ENCODE data around the gene PML.

The PML gene

GRCh38 chr15:74008901-74009300 is 14.4 kb downstream of the PML start:
- in situ Hi-C loops (cut with HindIII; ENCODE audit: low pct_unique_long_range_greater_than_20kb, low sequenced_read_pairs) = no loop called here
- TF ChIP-seq JUND (IDR thresholded peaks at IDR 0.05; ENCODE audit: low read depth) = no peak
- no peak for DNase-seq (ENCODE audit: low read depth in 1 of 2, low spot score in 1 of 2)

- in situ Hi-C loops (cut with HindIII; ENCODE audit: low pct_unique_long_range_greater_than_20kb, low sequenced_read_pairs) = no loop called here
- TF ChIP-seq JUND (IDR thresholded peaks at IDR 0.05; ENCODE audit: low read depth) = no peak
- no peak for DNase-seq (ENCODE audit: low read depth in 1 of 2, low spot score in 1 of 2)
Observed at GRCh38 chr15:74010929-74011540, 16.5 kb downstream of the PML start.

- DNase-seq (ENCODE audit: low read depth in 1 of 2, low spot score in 1 of 2) = no peak
- TF ChIP-seq JUND (IDR thresholded peaks at IDR 0.05; ENCODE audit: low read depth) = no peak
- in situ Hi-C loops (cut with HindIII; ENCODE audit: low pct_unique_long_range_greater_than_20kb, low sequenced_read_pairs) = no loop called here
Observed at GRCh38 chr15:74011610-74012009, 17.1 kb downstream of the PML start.

- in situ Hi-C loops (cut with HindIII; ENCODE audit: low pct_unique_long_range_greater_than_20kb, low sequenced_read_pairs) = no loop called here
- no peak for DNase-seq (ENCODE audit: low read depth in 1 of 2, low spot score in 1 of 2)
- TF ChIP-seq JUND (IDR thresholded peaks at IDR 0.05; ENCODE audit: low read depth) = no peak
Observed at GRCh38 chr15:74013374-74013894, 18.9 kb downstream of the PML start.

GRCh38 chr15:74019734-74020133 is 25.2 kb downstream of the PML start:
- no peak for TF ChIP-seq JUND (IDR thresholded peaks at IDR 0.05; ENCODE audit: low read depth)
- no peak for DNase-seq (ENCODE audit: low read depth in 1 of 2, low spot score in 1 of 2)
- in situ Hi-C loops (cut with HindIII; ENCODE audit: low pct_unique_long_range_greater_than_20kb, low sequenced_read_pairs) = no loop called here

- in situ Hi-C loops (cut with HindIII; ENCODE audit: low pct_unique_long_range_greater_than_20kb, low sequenced_read_pairs) = no loop called here
- DNase-seq (ENCODE audit: low read depth in 1 of 2, low spot score in 1 of 2) = no peak
- TF ChIP-seq JUND (IDR thresholded peaks at IDR 0.05; ENCODE audit: low read depth) = no peak
Observed at GRCh38 chr15:74022706-74023470, 28.4 kb downstream of the PML start.

- no peak for TF ChIP-seq JUND (IDR thresholded peaks at IDR 0.05; ENCODE audit: low read depth)
- in situ Hi-C loops (cut with HindIII; ENCODE audit: low pct_unique_long_range_greater_than_20kb, low sequenced_read_pairs) = no loop called here
- peak in 1 of 2 experiments; percentile 11 for DNase-seq (ENCODE audit: low read depth in 1 of 2, low spot score in 1 of 2)
Observed at GRCh38 chr15:74024687-74025086, 30.2 kb downstream of the PML start.

GRCh38 chr15:74025436-74025835 is 30.9 kb downstream of the PML start:
- in situ Hi-C loops (cut with HindIII; ENCODE audit: low pct_unique_long_range_greater_than_20kb, low sequenced_read_pairs) = no loop called here
- DNase-seq (ENCODE audit: low read depth in 1 of 2, low spot score in 1 of 2) = no peak
- TF ChIP-seq JUND (IDR thresholded peaks at IDR 0.05; ENCODE audit: low read depth) = no peak

- no peak for DNase-seq (ENCODE audit: low read depth in 1 of 2, low spot score in 1 of 2)
- TF ChIP-seq JUND (IDR thresholded peaks at IDR 0.05; ENCODE audit: low read depth) = no peak
- in situ Hi-C loops (cut with HindIII; ENCODE audit: low pct_unique_long_range_greater_than_20kb, low sequenced_read_pairs) = no loop called here
Observed at GRCh38 chr15:74027688-74028087, 33.2 kb downstream of the PML start.

- in situ Hi-C loops (cut with HindIII; ENCODE audit: low pct_unique_long_range_greater_than_20kb, low sequenced_read_pairs) = no loop called here
- DNase-seq (ENCODE audit: low read depth in 1 of 2, low spot score in 1 of 2) = no peak
- TF ChIP-seq JUND (IDR thresholded peaks at IDR 0.05; ENCODE audit: low read depth) = no peak
Observed at GRCh38 chr15:74028646-74029045, 34.1 kb downstream of the PML start.

GRCh38 chr15:74032046-74032445 is 37.5 kb downstream of the PML start:
- no peak for DNase-seq (ENCODE audit: low read depth in 1 of 2, low spot score in 1 of 2)
- no peak for TF ChIP-seq JUND (IDR thresholded peaks at IDR 0.05; ENCODE audit: low read depth)
- in situ Hi-C loops (cut with HindIII; ENCODE audit: low pct_unique_long_range_greater_than_20kb, low sequenced_read_pairs) = no loop called here

- in situ Hi-C loops (cut with HindIII; ENCODE audit: low pct_unique_long_range_greater_than_20kb, low sequenced_read_pairs) = no loop called here
- no peak for TF ChIP-seq JUND (IDR thresholded peaks at IDR 0.05; ENCODE audit: low read depth)
- DNase-seq (ENCODE audit: low read depth in 1 of 2, low spot score in 1 of 2) = no peak
Observed at GRCh38 chr15:74032606-74033561, 38.4 kb downstream of the PML start.

All from T47D (cell line).